ENCODE measurements around the gene LRMDA.

The LRMDA gene

DNA sequence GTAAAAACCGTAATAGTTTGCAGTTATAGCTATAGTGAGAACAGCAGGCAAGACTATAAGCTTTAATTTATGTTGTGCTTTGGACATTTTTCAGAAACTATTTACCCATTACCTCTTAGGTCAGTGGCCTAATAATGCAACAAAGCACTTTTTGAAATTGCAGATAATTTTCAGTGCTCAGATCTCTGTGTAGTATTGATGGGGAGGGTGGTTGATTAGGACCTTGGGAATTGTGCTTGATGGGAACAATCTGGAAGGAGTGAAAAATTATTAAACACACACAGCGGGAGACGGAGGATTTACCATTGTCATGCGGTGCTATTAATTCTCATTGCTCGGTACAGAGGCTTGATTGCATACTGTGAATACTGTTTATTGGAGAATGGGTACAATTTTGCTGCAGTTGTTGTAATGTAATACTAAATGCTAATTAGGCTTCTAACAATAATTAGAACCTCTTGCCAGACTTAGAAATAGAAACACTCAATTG, 304.8 kb downstream of the LRMDA start:
- Histone ChIP-seq H3K9ac (no peak overlapping the region), H3K4me1 (ENCODE audit: low read depth, poor library complexity, severe bottlenecking) (no peaks in the 10 kb centered on the region), H3K27ac (no peak overlapping the region), H3K27me3 (ENCODE audit: insufficient read depth, low read depth) (no peaks in the 10 kb centered on the region), H3K4me2 (no peak overlapping the region), H3K79me2 (ENCODE audit: insufficient read depth, low read depth) (no peaks in the 10 kb centered on the region), H3K4me3 (IDR thresholded peaks at IDR 0.05; ENCODE audit: insufficient read depth, low read depth, low read length) (no peak overlapping the region), H2AFZ (ENCODE audit: low read depth) (no peak overlapping the region), H4K20me1 (ENCODE audit: insufficient read depth) (no peaks in the 10 kb centered on the region), H3K36me3 (ENCODE audit: insufficient read depth) (no peaks in the 10 kb centered on the region)
- TF ChIP-seq, protein P1, sequence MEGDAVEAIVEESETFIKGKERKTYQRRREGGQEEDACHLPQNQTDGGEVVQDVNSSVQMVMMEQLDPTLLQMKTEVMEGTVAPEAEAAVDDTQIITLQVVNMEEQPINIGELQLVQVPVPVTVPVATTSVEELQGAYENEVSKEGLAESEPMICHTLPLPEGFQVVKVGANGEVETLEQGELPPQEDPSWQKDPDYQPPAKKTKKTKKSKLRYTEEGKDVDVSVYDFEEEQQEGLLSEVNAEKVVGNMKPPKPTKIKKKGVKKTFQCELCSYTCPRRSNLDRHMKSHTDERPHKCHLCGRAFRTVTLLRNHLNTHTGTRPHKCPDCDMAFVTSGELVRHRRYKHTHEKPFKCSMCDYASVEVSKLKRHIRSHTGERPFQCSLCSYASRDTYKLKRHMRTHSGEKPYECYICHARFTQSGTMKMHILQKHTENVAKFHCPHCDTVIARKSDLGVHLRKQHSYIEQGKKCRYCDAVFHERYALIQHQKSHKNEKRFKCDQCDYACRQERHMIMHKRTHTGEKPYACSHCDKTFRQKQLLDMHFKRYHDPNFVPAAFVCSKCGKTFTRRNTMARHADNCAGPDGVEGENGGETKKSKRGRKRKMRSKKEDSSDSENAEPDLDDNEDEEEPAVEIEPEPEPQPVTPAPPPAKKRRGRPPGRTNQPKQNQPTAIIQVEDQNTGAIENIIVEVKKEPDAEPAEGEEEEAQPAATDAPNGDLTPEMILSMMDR (conservative IDR thresholded peaks at IDR 0.05; ENCODE audit: low read depth, low read length) = no peak

DNA sequence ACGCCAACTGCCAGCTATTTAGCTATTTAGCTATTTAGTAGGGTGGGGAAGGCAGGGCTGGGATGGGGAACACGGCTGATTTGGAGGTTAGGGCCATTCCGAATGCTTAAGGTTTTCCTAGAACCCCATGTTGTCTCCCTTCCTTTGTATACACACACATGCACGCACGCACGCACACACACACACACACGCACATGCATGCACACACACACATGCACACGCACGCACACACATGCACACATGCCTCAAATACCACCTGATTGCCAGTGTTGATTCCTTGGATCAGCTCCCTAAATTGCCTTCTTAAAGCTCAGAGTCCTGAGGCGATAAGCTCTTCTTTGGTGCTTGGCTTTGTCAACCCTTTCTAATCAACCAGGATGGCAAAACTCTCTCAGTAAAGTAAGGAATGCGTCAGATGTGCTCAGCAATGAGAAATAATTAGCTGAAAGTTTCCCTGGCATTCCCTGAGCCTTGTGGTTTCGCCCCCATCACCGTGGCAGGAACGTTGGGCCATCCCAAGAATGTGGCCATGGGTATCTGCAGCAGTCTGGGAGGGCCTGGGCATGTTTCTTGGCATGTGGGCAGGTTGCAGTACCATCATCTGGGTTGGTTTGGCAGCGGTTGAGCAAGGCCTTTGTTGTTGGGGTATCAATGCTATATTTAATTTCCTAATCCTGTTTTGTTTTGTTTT, 305.6 kb downstream of the LRMDA start:
- no peaks in the 10 kb centered on the region for H3K27me3 ChIP-seq (ENCODE audit: insufficient read depth, low read depth)
- H3K4me3 ChIP-seq (IDR thresholded peaks at IDR 0.05; ENCODE audit: insufficient read depth, low read depth, low read length) = no peak overlapping the region
- no peak overlapping the region for H3K27ac ChIP-seq
- H3K9ac ChIP-seq = no peak overlapping the region
- no peaks in the 10 kb centered on the region for H4K20me1 ChIP-seq (ENCODE audit: insufficient read depth)
- TF ChIP-seq, protein P1 (conservative IDR thresholded peaks at IDR 0.05; ENCODE audit: low read depth, low read length) = no peak
- no peak overlapping the region for H3K4me2 ChIP-seq
- H2AFZ ChIP-seq (ENCODE audit: low read depth) = no peak overlapping the region
- H3K79me2 ChIP-seq (ENCODE audit: insufficient read depth, low read depth) = no peaks in the 10 kb centered on the region
- H3K4me1 ChIP-seq (ENCODE audit: low read depth, poor library complexity, severe bottlenecking) = no peaks in the 10 kb centered on the region
- H3K36me3 ChIP-seq (ENCODE audit: insufficient read depth) = no peaks in the 10 kb centered on the region

DNA sequence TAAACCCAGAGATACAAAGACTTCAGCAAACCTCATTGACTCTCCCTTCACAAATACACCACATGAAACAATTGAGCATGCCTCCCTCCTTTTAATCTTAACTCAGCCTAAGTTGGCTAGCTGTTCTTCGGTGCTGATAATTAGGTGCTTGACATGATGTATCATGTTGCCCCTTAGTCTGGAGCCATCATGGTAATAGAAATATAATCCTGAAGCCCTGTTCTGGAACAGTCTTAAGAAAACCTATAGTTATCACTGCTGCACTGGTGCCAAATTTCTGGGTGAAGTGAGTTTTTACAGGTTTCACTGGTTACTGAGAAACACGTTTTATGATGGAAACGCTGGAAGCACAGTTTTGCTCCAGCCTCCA, 306.1 kb downstream of the LRMDA start:
- TF ChIP-seq, protein P1 (conservative IDR thresholded peaks at IDR 0.05; ENCODE audit: low read depth, low read length) = no peak
- Histone ChIP-seq H2AFZ (ENCODE audit: low read depth) (no peak overlapping the region), H3K4me3 (IDR thresholded peaks at IDR 0.05; ENCODE audit: insufficient read depth, low read depth, low read length) (no peak overlapping the region), H3K27ac (no peak overlapping the region), H3K4me1 (ENCODE audit: low read depth, poor library complexity, severe bottlenecking) (no peaks in the 10 kb centered on the region), H3K27me3 (ENCODE audit: insufficient read depth, low read depth) (no peaks in the 10 kb centered on the region), H3K36me3 (ENCODE audit: insufficient read depth) (no peaks in the 10 kb centered on the region), H3K4me2 (no peak overlapping the region), H3K79me2 (ENCODE audit: insufficient read depth, low read depth) (no peaks in the 10 kb centered on the region), H3K9ac (no peak overlapping the region), H4K20me1 (ENCODE audit: insufficient read depth) (no peaks in the 10 kb centered on the region)

DNA sequence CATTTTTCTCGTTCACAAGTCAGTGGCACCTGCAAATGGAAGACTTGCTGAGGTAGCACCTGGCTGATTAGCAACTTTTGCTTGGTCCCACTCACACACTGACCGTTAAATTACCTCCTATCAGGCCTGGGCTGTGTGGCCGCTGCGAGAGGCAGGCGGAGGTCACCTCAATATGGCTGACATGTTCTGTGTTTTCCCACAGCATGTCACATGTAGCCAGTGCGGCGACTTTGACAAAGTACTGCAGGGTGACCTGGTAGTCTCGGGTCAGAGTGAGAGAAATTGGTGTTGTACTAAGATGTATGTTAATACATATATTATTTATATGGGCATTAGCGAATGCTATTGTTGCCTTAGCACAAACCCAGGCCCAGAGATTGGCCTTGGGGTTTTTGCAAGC, 307.5 kb downstream of the LRMDA start:
- Histone ChIP-seq H2AFZ (ENCODE audit: low read depth) (no peak overlapping the region), H3K4me3 (IDR thresholded peaks at IDR 0.05; ENCODE audit: insufficient read depth, low read depth, low read length) (no peak overlapping the region), H4K20me1 (ENCODE audit: insufficient read depth) (no peaks in the 10 kb centered on the region), H3K4me1 (ENCODE audit: low read depth, poor library complexity, severe bottlenecking) (peaks cover 4% of the 10 kb centered on the region), H3K9ac (no peak overlapping the region), H3K79me2 (ENCODE audit: insufficient read depth, low read depth) (no peaks in the 10 kb centered on the region), H3K27me3 (ENCODE audit: insufficient read depth, low read depth) (no peaks in the 10 kb centered on the region), H3K4me2 (no peak overlapping the region), H3K27ac (no peak overlapping the region), H3K36me3 (ENCODE audit: insufficient read depth) (no peaks in the 10 kb centered on the region)
- TF ChIP-seq, protein P1 (conservative IDR thresholded peaks at IDR 0.05; ENCODE audit: low read depth, low read length) = no peak
